ENCODE measurements around the gene TMC6.

GRCh38 chr17:78146471-78146869 is 17.9 kb upstream of the TMC6 start:
- no peak for TF ChIP-seq CTCF (IDR thresholded peaks at IDR 0.05)
- no peak for TF ChIP-seq POLR2A (IDR thresholded peaks at IDR 0.05)

Measured in adrenal gland (tissue), 5 donors.